IMR-90 (cell line): Measurements from ENCODE around the gene SLC12A7. TPM values are rescaled to one million over a fixed set of nuclear protein-coding genes. Genes with fewer than 3 reads are reported as not detected.

ENCODE experiments used
- ATAC-seq: fragments of 200-7000 bp; cut with Tn5 transposase; 2 replicates; pipeline ENCODE4 v1.9.1; 2020; ENCODE audit warnings: low read depth, mild to moderate bottlenecking, moderate library complexity
- BruUV-seq: library from RNA; stranded (reverse); fragments of 400-500 nt; replicated peaks from 2 replicates; lab custom pipeline; 2021; lab: Mats Ljungman, UMichigan
- CTCF ChIA-PET: fragments of 300-600 bp; formaldehyde crosslinking; extraction: SDS; loops from one replicate; lab custom pipeline; 2021; ENCODE audit warnings: antibody characterized with exemption; lab: Yijun Ruan, JAX
- POLR2A ChIA-PET: fragments of 300-600 bp; sonication (Branson Sonifier 250); formaldehyde crosslinking; loops from one replicate; lab custom pipeline; 2022; ENCODE audit warnings: antibody characterized with exemption; ENCODE audit not compliant: unreplicated experiment; lab: Charles Lee
- DNase-seq: peaks from one replicate; pipeline ENCODE4 v3.0.0; 2013
- H2AFZ ChIP-seq: replicated peaks from 2 replicates; pipeline ENCODE3; 2013; ENCODE audit warnings: low read length, mild to moderate bottlenecking; ENCODE audit not compliant: poor library complexity
- H2AK5ac ChIP-seq: 2 replicates; pipeline ENCODE4 v1.6.1; 2013; ENCODE audit warnings: low read depth, low read length, inconsistent platforms
- H2AK9ac ChIP-seq: replicated peaks from 2 replicates; pipeline ENCODE3; 2013; ENCODE audit warnings: mild to moderate bottlenecking, low read depth, low read length, moderate library complexity; ENCODE audit not compliant: poor library complexity
- H2BK120ac ChIP-seq: 2 replicates; pipeline ENCODE4 v1.6.1; 2013; ENCODE audit warnings: low read depth, low read length, inconsistent platforms
- H2BK15ac ChIP-seq: 3 replicates; pipeline ENCODE4 v1.6.1; 2013; ENCODE audit warnings: low read depth, low read length, inconsistent platforms
- H2BK20ac ChIP-seq: 2 replicates; pipeline ENCODE4 v1.6.1; 2013; ENCODE audit warnings: low read depth, mild to moderate bottlenecking, inconsistent platforms, low read length, moderate library complexity
- H2BK5ac ChIP-seq: 2 replicates; pipeline ENCODE4 v1.6.1; 2013; ENCODE audit warnings: mild to moderate bottlenecking, low read depth, low read length, inconsistent platforms; ENCODE audit not compliant: poor library complexity, severe bottlenecking
- H3K14ac ChIP-seq: replicated peaks from 2 replicates; pipeline ENCODE4 v1.6.1; 2013; ENCODE audit warnings: low read depth, low read length, inconsistent platforms
- H3K18ac ChIP-seq: 2 replicates; pipeline ENCODE4 v1.6.1; 2013; ENCODE audit warnings: low read depth, low read length, control low read depth
- H3K23ac ChIP-seq: 2 replicates; pipeline ENCODE4 v1.6.1; 2013; ENCODE audit warnings: low read depth, low read length, inconsistent platforms
- H3K27ac ChIP-seq: 2 replicates; pipeline ENCODE4 v1.5.1; 2013; ENCODE audit warnings: mild to moderate bottlenecking, control low read depth, low read length; ENCODE audit not compliant: insufficient read depth
- H3K27me3 ChIP-seq: 2 replicates; pipeline ENCODE4 v1.6.1; 2013; ENCODE audit warnings: low read length; ENCODE audit not compliant: control insufficient read depth, insufficient read depth
- H3K36me3 ChIP-seq: 2 replicates; pipeline ENCODE4 v1.6.1; 2013; ENCODE audit warnings: low read length, mixed read lengths; ENCODE audit not compliant: control insufficient read depth, insufficient read depth
- H3K4ac ChIP-seq: 2 replicates; pipeline ENCODE4 v1.6.1; 2013; ENCODE audit warnings: low read depth, low read length, inconsistent platforms
- H3K4me1 ChIP-seq: 2 replicates; pipeline ENCODE4 v1.6.1; 2013; ENCODE audit warnings: low read length, mixed read lengths; ENCODE audit not compliant: control insufficient read depth, insufficient read depth
- H3K4me2 ChIP-seq: 2 replicates; pipeline ENCODE4 v1.6.1; 2013; ENCODE audit warnings: low read depth, mild to moderate bottlenecking, control low read depth, low read length, moderate library complexity
- H3K4me3 ChIP-seq: 2 replicates; pipeline ENCODE4 v1.5.1; 2013; ENCODE audit warnings: low read depth, mild to moderate bottlenecking, control low read depth, low read length, moderate library complexity; ENCODE audit not compliant: insufficient read depth
- H3K56ac ChIP-seq: 2 replicates; pipeline ENCODE4 v1.6.1; 2013; ENCODE audit warnings: low read length, inconsistent platforms; ENCODE audit not compliant: insufficient read depth; ENCODE audit errors: extremely low read depth
- H3K79me1 ChIP-seq, 2 experiments: 2 replicates each; pipeline ENCODE4 v1.6.1; 2013; ENCODE audit warnings: low read length in 2 of 2, inconsistent platforms in 1 of 2, low read depth in 1 of 2
- H3K9ac ChIP-seq: 2 replicates; pipeline ENCODE4 v1.6.1; 2013; ENCODE audit warnings: low read depth, low read length, control low read depth
- H3K9me1 ChIP-seq: 2 replicates; pipeline ENCODE4 v1.6.1; 2013; ENCODE audit warnings: low read length, inconsistent platforms; ENCODE audit not compliant: insufficient read depth
- H3K9me3 ChIP-seq: 2 replicates; pipeline ENCODE4 v1.6.1; 2013; ENCODE audit warnings: low read length; ENCODE audit not compliant: control insufficient read depth, insufficient read depth
- H4K20me1 ChIP-seq: 2 replicates; pipeline ENCODE4 v1.6.1; 2013; ENCODE audit warnings: low read length, inconsistent platforms; ENCODE audit not compliant: insufficient read depth
- H4K5ac ChIP-seq: 2 replicates; pipeline ENCODE4 v1.6.1; 2013; ENCODE audit warnings: mild to moderate bottlenecking, low read depth, low read length, control low read depth
- H4K8ac ChIP-seq, 2 experiments: 2 replicates each; pipeline ENCODE4 v1.6.1; 2013; ENCODE audit warnings: low read depth in 2 of 2, low read length in 2 of 2, control low read depth in 1 of 2, inconsistent platforms in 1 of 2
- H4K91ac ChIP-seq: 2 replicates; pipeline ENCODE4 v1.6.1; 2013; ENCODE audit warnings: low read depth, low read length, inconsistent platforms; ENCODE audit not compliant: insufficient read depth
- CEBPB ChIP-seq: IDR thresholded peaks from 2 replicates; pipeline ENCODE4 v1.6.1; 2012; ENCODE audit warnings: low read depth, low read length, improper control_type of control experiment
- MAZ ChIP-seq: IDR thresholded peaks from 2 replicates; pipeline ENCODE4 v1.6.1; 2012; ENCODE audit warnings: low read depth, mild to moderate bottlenecking, low read length, improper control_type of control experiment, moderate library complexity, borderline replicate concordance
- NFE2L2 ChIP-seq: fragments of 150-350 bp; IDR thresholded peaks from 2 replicates; pipeline ENCODE4 v1.6.1; 2016; ENCODE audit warnings: low read depth, mild to moderate bottlenecking, low read length
- WGBS, 2 experiments: methylation state at CpG; one replicate each; pipeline versions ENCODE4 v1.1.5 to v1.1.7; 2013; ENCODE audit warnings: missing lambda C conversion rate in 2 of 2; ENCODE audit not compliant: insufficient read length in 1 of 2; ENCODE audit errors: extremely low coverage in 2 of 2; 5-methylcytosine and 5-hydroxymethylcytosine counted together
- dilution Hi-C: fragments of 300-500 bp; cut with HindIII; formaldehyde crosslinking; loops from one replicate; pipeline ENCODE4 v1.14.3; 2018; ENCODE audit warnings: low sequenced_read_pairs; ENCODE audit not compliant: unreplicated experiment
- in situ Hi-C: fragments of 300-500 bp; cut with MboI; formaldehyde crosslinking; loops from 3 replicates; pipeline ENCODE4 v1.14.3; 2019; ENCODE audit warnings: low sequenced_read_pairs, inconsistent platforms, mixed read lengths
- intact Hi-C: fragments of 100-400 bp; cut with micrococcal nuclease; formaldehyde crosslinking; loops from 2 replicates; pipeline ENCODE4 v1.10.0; 2022
- polyA plus RNA-seq, 3 experiments: library from polyadenylated mRNA; depleted of rRNA; stranded (reverse); fragments of >200 nt; gene quantifications; 2 replicates each; pipeline ENCODE4 v1.2.3, GENCODE V29; 2012; ENCODE audit warnings: low replicate concordance in 1 of 3
- total RNA-seq: library from RNA; depleted of rRNA; stranded (reverse); fragments of >200 nt; gene quantifications from 2 replicates; pipeline ENCODE4 v1.2.3, GENCODE V29; 2012
- TF ChIP-seq, protein P1 (sequence below): conservative IDR thresholded peaks from 2 replicates; pipeline ENCODE4 v1.5.1; 2012; ENCODE audit warnings: mild to moderate bottlenecking, low read depth, low read length, improper control_type of control experiment
- TF ChIP-seq, protein P2 (sequence below): fragments of 150-350 bp; IDR thresholded peaks from 2 replicates; pipeline ENCODE4 v1.6.1; 2017; ENCODE audit warnings: mild to moderate bottlenecking, antibody characterized with exemption, low read length, low read depth

SLC12A7 gene
- total and polyA plus RNA-seq, 2 of the 4 experiments (the other 2 are of a cell fraction): 3.0 to 6.1 TPM

- Histone ChIP-seq H2BK20ac (no peak overlapping the region), H3K9me3 (no peaks in the 10 kb centered on the region), H3K23ac (no peak overlapping the region), H3K79me1 (no peaks in the 10 kb centered on the region), H3K56ac (no peak overlapping the region), H4K5ac (no peak overlapping the region), H2AK9ac (no peak overlapping the region), H2BK5ac (no peak overlapping the region), H2AFZ (no peak overlapping the region), H3K14ac (no peak overlapping the region), H3K27me3 (no peaks in the 10 kb centered on the region), H3K18ac (no peak overlapping the region), H3K36me3 (peaks cover 20% of the 10 kb centered on the region; the same call in 1 of the 2 replicates), H3K9me1 (no peaks in the 10 kb centered on the region), H3K4me2 (no peak overlapping the region), H2AK5ac (no peak overlapping the region), H4K91ac (no peak overlapping the region), H3K9ac (no peak overlapping the region), H3K4ac (no peak overlapping the region), H4K20me1 (no peaks in the 10 kb centered on the region; the same call in 1 of the 2 replicates), H3K4me1 (no peaks in the 10 kb centered on the region), H3K4me3 (no peak overlapping the region), H2BK120ac (no peak overlapping the region), H4K8ac (no peak overlapping the region), H3K27ac (no peak overlapping the region), H2BK15ac (no peak overlapping the region)
- ChIA-PET POLR2A (no interaction called here), CTCF (no interaction called here)
- TF ChIP-seq, protein P1, sequence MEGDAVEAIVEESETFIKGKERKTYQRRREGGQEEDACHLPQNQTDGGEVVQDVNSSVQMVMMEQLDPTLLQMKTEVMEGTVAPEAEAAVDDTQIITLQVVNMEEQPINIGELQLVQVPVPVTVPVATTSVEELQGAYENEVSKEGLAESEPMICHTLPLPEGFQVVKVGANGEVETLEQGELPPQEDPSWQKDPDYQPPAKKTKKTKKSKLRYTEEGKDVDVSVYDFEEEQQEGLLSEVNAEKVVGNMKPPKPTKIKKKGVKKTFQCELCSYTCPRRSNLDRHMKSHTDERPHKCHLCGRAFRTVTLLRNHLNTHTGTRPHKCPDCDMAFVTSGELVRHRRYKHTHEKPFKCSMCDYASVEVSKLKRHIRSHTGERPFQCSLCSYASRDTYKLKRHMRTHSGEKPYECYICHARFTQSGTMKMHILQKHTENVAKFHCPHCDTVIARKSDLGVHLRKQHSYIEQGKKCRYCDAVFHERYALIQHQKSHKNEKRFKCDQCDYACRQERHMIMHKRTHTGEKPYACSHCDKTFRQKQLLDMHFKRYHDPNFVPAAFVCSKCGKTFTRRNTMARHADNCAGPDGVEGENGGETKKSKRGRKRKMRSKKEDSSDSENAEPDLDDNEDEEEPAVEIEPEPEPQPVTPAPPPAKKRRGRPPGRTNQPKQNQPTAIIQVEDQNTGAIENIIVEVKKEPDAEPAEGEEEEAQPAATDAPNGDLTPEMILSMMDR: no peak
- no peak for TF ChIP-seq NFE2L2
- TF ChIP-seq, protein P2, sequence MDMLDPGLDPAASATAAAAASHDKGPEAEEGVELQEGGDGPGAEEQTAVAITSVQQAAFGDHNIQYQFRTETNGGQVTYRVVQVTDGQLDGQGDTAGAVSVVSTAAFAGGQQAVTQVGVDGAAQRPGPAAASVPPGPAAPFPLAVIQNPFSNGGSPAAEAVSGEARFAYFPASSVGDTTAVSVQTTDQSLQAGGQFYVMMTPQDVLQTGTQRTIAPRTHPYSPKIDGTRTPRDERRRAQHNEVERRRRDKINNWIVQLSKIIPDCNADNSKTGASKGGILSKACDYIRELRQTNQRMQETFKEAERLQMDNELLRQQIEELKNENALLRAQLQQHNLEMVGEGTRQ: no peak
- TF ChIP-seq MAZ: no peak
- TF ChIP-seq CEBPB: no peak
- intact Hi-C loops (no loop called here), dilution Hi-C loops (no loop called here), in situ Hi-C loops (no loop called here)
- no peak for DNase-seq
- no peak for ATAC-seq
- 100% methylated on average over 2 of the region's 35 CpGs; no CpG with 5 or more reads in 1 of the 2 experiments for WGBS, 2 experiments
- no TSS peak for BruUV-seq
These were observed 31.9 kb downstream of the SLC12A7 start for GRCh38 chr5:1079961-1080360.
